ENCODE measurements around the gene SCRN1. TPM values are rescaled to one million over a fixed set of nuclear protein-coding genes. Genes with fewer than 3 reads are reported as not detected.
A peak's percentile ranks its signal among the peaks of the same experiment; 100 is the strongest.

SCRN1 gene
- total and polyA plus RNA-seq, 2 donors (not counting 1 experiment from before 2014, with no cell fraction given): 124 to 142 TPM

GRCh38 chr7:29875741-29876140, 113.9 kb downstream of the SCRN1 start:
- no peaks in the 10 kb centered on the region for H3K27me3 ChIP-seq (ENCODE audit: control insufficient read depth, insufficient read depth, low read length)
- no peak for DNase-seq (ENCODE audit: low read depth in 2 of 2)
- no peaks in the 10 kb centered on the region for H3K9me3 ChIP-seq (ENCODE audit: control insufficient read depth, insufficient read depth, low read depth, low read length)
- H3K4me2 ChIP-seq (ENCODE audit: extremely low read depth, insufficient read depth, low read length): no peak overlapping the region
- H4K20me1 ChIP-seq (ENCODE audit: control insufficient read depth, extremely low read depth, insufficient read depth, low read length): no peaks in the 10 kb centered on the region
- TF ChIP-seq CTCF (conservative IDR thresholded peaks at IDR 0.05 in 1 of 2, IDR thresholded peaks at IDR 0.05 in 1 of 2; ENCODE audit: low read depth in 1 of 2, low read length in 2 of 2): no peak
- no peak for TF ChIP-seq EZH2 (IDR thresholded peaks at IDR 0.05; ENCODE audit: low read length, missing control alignments)
- H3K4me1 ChIP-seq (ENCODE audit: control insufficient read depth, extremely low read depth, insufficient read depth, low read length): no peaks in the 10 kb centered on the region
- no peak overlapping the region for H3K27ac ChIP-seq (ENCODE audit: insufficient read depth, low read length)
- H2AFZ ChIP-seq (ENCODE audit: low read length): no peak overlapping the region
- no peak overlapping the region for H3K4me3 ChIP-seq (replicated peaks in 1 of 4; ENCODE audit: control extremely low read depth in 1 of 4, insufficient read depth in 1 of 4, low read depth in 3 of 4, low read length in 4 of 4)
- no peaks in the 10 kb centered on the region for H3K36me3 ChIP-seq (ENCODE audit: control insufficient read depth, insufficient read depth, low read length)
- no peaks in the 10 kb centered on the region for H3K79me2 ChIP-seq (ENCODE audit: control insufficient read depth, insufficient read depth, low read length)
- no peak overlapping the region for H3K9ac ChIP-seq (ENCODE audit: insufficient read depth, low read length)

- Histone ChIP-seq H3K27ac (ENCODE audit: insufficient read depth, low read length) (no peak overlapping the region), H2AFZ (ENCODE audit: low read length) (no peak overlapping the region), H3K27me3 (ENCODE audit: control insufficient read depth, insufficient read depth, low read length) (no peaks in the 10 kb centered on the region), H4K20me1 (ENCODE audit: control insufficient read depth, extremely low read depth, insufficient read depth, low read length) (no peaks in the 10 kb centered on the region), H3K4me3 (replicated peaks in 1 of 4; ENCODE audit: control extremely low read depth in 1 of 4, insufficient read depth in 1 of 4, low read depth in 3 of 4, low read length in 4 of 4) (no peak overlapping the region), H3K79me2 (ENCODE audit: control insufficient read depth, insufficient read depth, low read length) (no peaks in the 10 kb centered on the region), H3K4me2 (ENCODE audit: extremely low read depth, insufficient read depth, low read length) (no peak overlapping the region), H3K9ac (ENCODE audit: insufficient read depth, low read length) (no peak overlapping the region), H3K36me3 (ENCODE audit: control insufficient read depth, insufficient read depth, low read length) (no peaks in the 10 kb centered on the region), H3K9me3 (ENCODE audit: control insufficient read depth, insufficient read depth, low read depth, low read length) (no peaks in the 10 kb centered on the region), H3K4me1 (ENCODE audit: control insufficient read depth, extremely low read depth, insufficient read depth, low read length) (no peaks in the 10 kb centered on the region)
- no peak for DNase-seq (ENCODE audit: low read depth in 2 of 2)
- no peak for TF ChIP-seq CTCF (conservative IDR thresholded peaks at IDR 0.05 in 1 of 2, IDR thresholded peaks at IDR 0.05 in 1 of 2; ENCODE audit: low read depth in 1 of 2, low read length in 2 of 2)
Observed at GRCh38 chr7:29873644-29874294, 115.8 kb downstream of the SCRN1 start.

GRCh38 chr7:29871787-29872398, 117.7 kb downstream of the SCRN1 start:
- no peaks in the 10 kb centered on the region for H4K20me1 ChIP-seq (ENCODE audit: control insufficient read depth, extremely low read depth, insufficient read depth, low read length)
- H3K9me3 ChIP-seq (ENCODE audit: control insufficient read depth, insufficient read depth, low read depth, low read length): no peaks in the 10 kb centered on the region
- no peaks in the 10 kb centered on the region for H3K4me1 ChIP-seq (ENCODE audit: control insufficient read depth, extremely low read depth, insufficient read depth, low read length)
- no peaks in the 10 kb centered on the region for H3K79me2 ChIP-seq (ENCODE audit: control insufficient read depth, insufficient read depth, low read length)
- no peak overlapping the region for H2AFZ ChIP-seq (ENCODE audit: low read length)
- H3K27ac ChIP-seq (ENCODE audit: insufficient read depth, low read length): no peak overlapping the region
- no peak overlapping the region for H3K4me2 ChIP-seq (ENCODE audit: extremely low read depth, insufficient read depth, low read length)
- H3K27me3 ChIP-seq (ENCODE audit: control insufficient read depth, insufficient read depth, low read length): no peaks in the 10 kb centered on the region
- no peak overlapping the region for H3K4me3 ChIP-seq (replicated peaks in 1 of 4; ENCODE audit: control extremely low read depth in 1 of 4, insufficient read depth in 1 of 4, low read depth in 3 of 4, low read length in 4 of 4)
- TF ChIP-seq CTCF (conservative IDR thresholded peaks at IDR 0.05 in 1 of 2, IDR thresholded peaks at IDR 0.05 in 1 of 2; ENCODE audit: low read depth in 1 of 2, low read length in 2 of 2) (no peak), EZH2 (IDR thresholded peaks at IDR 0.05; ENCODE audit: low read length, missing control alignments) (no peak)
- peak; percentile 21 to 63 for DNase-seq (ENCODE audit: low read depth in 2 of 2)
- H3K9ac ChIP-seq (ENCODE audit: insufficient read depth, low read length): no peak overlapping the region
- no peaks in the 10 kb centered on the region for H3K36me3 ChIP-seq (ENCODE audit: control insufficient read depth, insufficient read depth, low read length)

Other genes with a start within 250 kb of the SCRN1 start
- gene WIPF3, start 183.3 kb downstream of the SCRN1 start, total RNA-seq: under 0.01 and 0.33 TPM in 2 replicates
- gene WIPF3, start 183.3 kb downstream of the SCRN1 start, polyA plus RNA-seq: 0.02 TPM in 1 of 2 replicates, not detected in the other
- 20.3 and 21.8 TPM in 2 replicates for gene FKBP14, start 36.9 kb upstream of the SCRN1 start, total RNA-seq
- gene FKBP14, start 36.9 kb upstream of the SCRN1 start, polyA plus RNA-seq: 30.5 and 52.0 TPM in 2 replicates
- gene PLEKHA8, start 38.6 kb upstream of the SCRN1 start, total RNA-seq: 13.4 and 15.5 TPM in 2 replicates
- 6.9 and 9.5 TPM in 2 replicates for gene PLEKHA8, start 38.6 kb upstream of the SCRN1 start, polyA plus RNA-seq
- 12.9 and 16.9 TPM in 2 replicates for gene MTURN, start 145.2 kb upstream of the SCRN1 start, total RNA-seq
- gene MTURN, start 145.2 kb upstream of the SCRN1 start, polyA plus RNA-seq: 6.8 and 7.1 TPM in 2 replicates

Measured in fibroblast of lung (primary cell).